GM19043 (cell line): ENCODE results near the gene SMIM11.
A peak's percentile ranks its signal among the peaks of the same experiment; 100 is the strongest.
"Not testable (repeated sequence)": the region's sequence is repeated elsewhere in the genome, so short reads cannot be mapped to it uniquely, and the experiment has no call there.

Experiments used
- ATAC-seq: cut with Tn5 transposase; IDR thresholded peaks from one replicate; pipeline ENCODE4 v1.9.1; 2021; ENCODE audit warnings: low read depth; ENCODE audit not compliant: unreplicated experiment

The SMIM11 gene

GRCh38 chr21:34353182-34353581 lies 22.1 kb upstream of the SMIM11 start:
- no peak for ATAC-seq

GRCh38 chr21:34354836-34355235 lies 20.5 kb upstream of the SMIM11 start:
- no peak for ATAC-seq

DNA sequence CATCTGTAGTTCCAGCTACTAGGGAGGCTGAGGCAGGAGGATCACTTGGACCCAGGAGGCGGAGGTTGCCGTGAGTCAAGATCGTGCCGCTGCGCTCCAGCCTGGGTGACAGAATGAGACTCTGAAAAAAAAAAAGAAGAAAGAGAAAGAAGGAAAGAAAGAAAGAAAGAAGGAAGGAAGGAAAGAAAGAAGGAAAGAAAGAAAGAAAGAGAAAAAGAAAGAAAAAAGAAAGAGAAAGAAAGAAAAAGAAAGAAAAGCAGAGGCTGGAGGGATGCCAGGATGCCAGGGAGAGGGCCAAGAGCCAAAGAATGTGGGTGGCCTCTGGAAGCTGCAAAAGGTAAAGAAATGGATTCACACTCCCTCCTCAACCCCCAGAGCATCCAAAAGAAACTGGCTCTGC lies 19.7 kb upstream of the SMIM11 start:
- no peak for ATAC-seq

- ATAC-seq, result no peak
Observed at GRCh38 chr21:34357889-34358288, 17.4 kb upstream of the SMIM11 start.

- ATAC-seq, result no peak
Observed at GRCh38 chr21:34358866-34359265, 16.4 kb upstream of the SMIM11 start.

DNA sequence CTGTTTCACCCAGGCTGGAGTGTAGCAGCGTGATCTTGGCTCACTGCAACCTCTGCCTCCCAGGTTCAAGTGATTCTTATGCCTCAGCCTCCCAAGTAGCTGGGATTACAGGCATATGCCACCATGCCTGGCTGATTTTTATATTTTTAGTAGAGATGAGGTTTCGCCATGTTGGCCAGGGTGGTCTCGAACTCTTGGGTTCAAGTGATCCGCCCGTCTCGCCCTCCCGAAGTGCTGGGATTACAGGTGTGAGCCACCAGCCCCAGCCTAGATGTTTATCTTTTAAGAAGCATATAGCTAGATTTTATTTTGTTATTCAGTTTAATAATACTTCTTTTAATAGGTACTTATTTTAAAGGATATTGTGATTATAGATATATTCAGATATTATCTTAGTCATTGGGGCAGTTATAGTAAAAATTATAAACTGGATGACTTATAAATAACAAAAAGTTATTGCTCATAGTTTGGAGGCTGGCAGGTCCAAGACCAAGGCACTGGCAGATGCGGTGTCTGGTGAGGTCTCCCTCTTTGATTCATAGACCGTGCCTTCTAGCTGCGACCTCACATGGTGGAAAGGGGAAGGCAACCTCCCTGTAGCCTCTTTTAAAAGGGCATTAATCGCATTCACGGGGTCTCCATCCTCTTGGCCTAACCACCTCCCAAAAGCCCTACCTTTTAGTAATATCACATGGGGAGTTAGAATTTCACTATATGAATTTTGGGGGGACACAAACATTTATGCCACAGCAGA lies 14.6 kb upstream of the SMIM11 start:
- ATAC-seq, result no peak

DNA sequence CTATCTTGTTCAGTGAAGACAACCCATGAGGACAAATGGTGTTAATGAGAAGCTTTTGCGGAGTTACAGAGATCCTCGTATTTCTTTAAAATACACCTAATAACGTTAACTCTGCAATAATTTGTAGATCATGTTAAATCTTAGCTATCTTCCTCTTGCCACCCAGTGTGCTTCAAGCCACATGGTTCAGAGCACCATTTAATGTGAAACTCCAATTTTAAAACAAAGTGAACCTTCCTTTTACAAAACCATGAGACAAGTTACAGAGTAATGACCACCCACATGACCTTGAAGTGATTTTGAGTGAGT lies 13.2 kb upstream of the SMIM11 start:
- ATAC-seq, result no peak

- no peak for ATAC-seq
Observed at GRCh38 chr21:34362670-34363069, 12.6 kb upstream of the SMIM11 start.

- no peak for ATAC-seq
Observed at GRCh38 chr21:34363733-34364132, 11.6 kb upstream of the SMIM11 start, which contains the start of gene KCNE2. TSS of gene KCNE2 (plus strand) at chr21:34364006. CDS start at chr21:34370479, 6,473 bp downstream.

GRCh38 chr21:34364921-34365320 lies 10.4 kb upstream of the SMIM11 start:
- ATAC-seq, result no peak

DNA sequence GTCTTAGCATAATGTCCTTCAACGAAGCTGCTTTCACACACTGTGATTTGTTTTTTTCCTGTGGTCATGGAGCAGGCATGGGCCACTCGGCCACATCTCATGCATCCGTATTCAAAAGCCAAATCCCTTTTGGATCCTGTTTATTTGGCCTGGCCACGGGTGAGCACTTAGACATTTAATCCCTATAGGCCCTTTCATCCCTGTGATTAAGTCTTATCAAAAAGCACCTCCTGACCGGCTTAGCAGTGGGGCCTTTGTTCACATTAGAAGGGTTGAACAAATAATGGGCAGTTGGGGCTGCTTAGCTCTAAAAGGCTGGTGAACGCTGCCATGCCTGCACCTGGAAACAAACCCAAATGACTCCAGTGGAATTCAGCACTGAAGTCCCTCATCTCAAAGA lies 9.5 kb upstream of the SMIM11 start:
- no peak for ATAC-seq

GRCh38 chr21:34367320-34367935 lies 7.9 kb upstream of the SMIM11 start:
- ATAC-seq, result no peak

GRCh38 chr21:34369741-34370140 lies 5.6 kb upstream of the SMIM11 start:
- no peak for ATAC-seq

- no peak for ATAC-seq
Observed at GRCh38 chr21:34372321-34372720, 3.0 kb upstream of the SMIM11 start.

DNA sequence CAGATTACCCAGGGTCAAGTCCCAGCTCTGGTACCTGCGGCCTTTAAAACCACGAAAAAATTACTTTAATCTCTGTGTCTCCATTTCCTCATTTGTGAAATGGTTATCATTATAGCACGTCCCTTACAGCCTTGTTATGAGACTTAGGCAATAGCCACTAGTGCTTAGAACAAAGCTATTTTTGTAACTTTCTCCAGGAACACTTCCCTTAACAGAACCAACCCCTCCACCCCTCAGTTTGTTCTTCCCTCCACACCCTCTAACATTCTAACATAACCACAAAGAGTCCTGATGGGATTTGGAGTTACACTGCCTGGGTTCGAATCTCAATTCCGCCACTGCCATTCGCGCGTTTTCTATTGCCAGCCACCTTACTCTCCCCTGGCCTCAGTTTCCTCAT lies 845 bp upstream of the SMIM11 start:
- not testable (repeated sequence) for ATAC-seq

DNA sequence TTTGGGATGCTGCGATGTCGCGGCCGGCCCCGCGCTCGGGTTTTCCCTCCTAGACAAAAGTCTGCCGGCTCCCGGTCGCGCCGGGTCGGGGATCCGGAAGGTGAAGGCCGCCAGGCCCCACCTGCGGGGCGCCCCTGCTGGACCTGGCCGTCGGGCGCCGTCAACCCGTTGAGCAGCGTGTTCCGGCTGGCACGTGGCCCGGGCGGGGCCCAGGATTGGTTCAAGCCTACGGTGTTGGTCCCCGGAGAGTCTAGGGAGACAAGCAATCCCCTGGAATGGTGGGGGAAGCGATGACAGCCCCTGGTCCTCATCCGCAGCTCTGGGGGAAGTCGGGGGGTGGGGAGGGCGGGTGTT lies 289 bp downstream of the SMIM11 start:
- ATAC-seq, result peak; percentile 74

DNA sequence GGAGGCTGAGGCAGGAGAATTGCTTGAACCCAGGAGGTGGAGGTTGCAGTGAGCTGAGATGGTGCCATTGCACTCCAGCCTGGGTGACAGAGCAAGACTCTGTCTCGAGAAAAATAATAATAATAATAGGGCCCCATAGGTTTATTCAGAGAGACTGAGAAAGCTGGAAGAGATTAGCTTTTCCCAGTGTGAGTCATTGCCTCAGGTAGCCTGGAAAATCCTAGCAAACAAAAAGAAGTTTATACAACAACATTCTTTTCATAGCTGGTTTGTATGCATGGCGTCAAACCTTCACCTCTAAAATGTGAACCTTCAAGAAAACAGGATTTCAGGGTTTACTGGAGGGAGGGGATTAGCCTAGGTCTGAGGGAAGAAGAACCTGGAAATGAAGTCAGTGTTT lies 7.8 kb downstream of the SMIM11 start:
- not testable (repeated sequence) for ATAC-seq

- not testable (repeated sequence) for ATAC-seq
Observed at GRCh38 chr21:34383724-34384415, 8.6 kb downstream of the SMIM11 start.

- ATAC-seq, result not testable (repeated sequence)
Observed at GRCh38 chr21:34400522-34400921, 25.2 kb downstream of the SMIM11 start.

GRCh38 chr21:34404742-34405141 lies 29.4 kb downstream of the SMIM11 start:
- not testable (repeated sequence) for ATAC-seq

GRCh38 chr21:34405686-34406085 lies 30.4 kb downstream of the SMIM11 start:
- ATAC-seq, result not testable (repeated sequence)

- not testable (repeated sequence) for ATAC-seq
Observed at GRCh38 chr21:34406102-34406501, 30.8 kb downstream of the SMIM11 start.
